Measurements from ENCODE around the gene WIPF1. TPM values are rescaled to one million over a fixed set of nuclear protein-coding genes. Genes with fewer than 3 reads are reported as not detected.

Gene WIPF1
- total RNA-seq, 1 donor from 2014 or later = 19.3 TPM

DNA sequence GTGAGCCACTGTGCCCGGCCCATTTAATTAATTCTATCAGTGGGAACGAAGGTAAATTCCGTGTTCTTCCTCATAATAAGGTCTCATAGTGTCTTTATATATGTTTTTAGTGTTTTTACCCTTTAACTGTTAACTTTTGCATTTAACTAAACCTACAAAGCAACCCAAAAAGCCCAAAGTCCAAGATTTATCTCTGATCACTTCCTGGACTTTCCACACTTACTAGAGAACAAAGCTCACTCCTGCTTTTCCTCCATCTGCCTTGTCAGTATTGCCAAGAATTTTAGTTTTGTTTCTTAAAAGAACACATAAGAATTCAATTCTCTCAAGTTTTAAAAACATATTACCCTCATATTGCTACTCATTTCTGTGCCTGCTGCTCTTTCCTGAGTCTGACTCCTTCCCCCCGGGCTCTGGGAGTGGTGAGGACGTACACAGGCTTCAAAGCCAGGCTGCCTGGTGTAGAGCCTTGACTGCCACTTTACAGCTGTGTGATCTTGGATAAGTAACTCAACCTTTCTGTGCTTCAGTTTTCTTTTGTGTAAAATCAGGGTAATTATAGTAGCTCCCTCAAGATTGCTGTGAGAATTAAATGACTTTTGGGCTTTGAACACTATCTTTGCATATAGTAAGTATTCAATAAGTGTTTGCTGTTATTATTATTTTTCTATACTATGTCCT lies 85.9 kb downstream of the WIPF1 start:
- Histone ChIP-seq H4K20me1 (ENCODE audit: insufficient read depth, low read length) (no peaks in the 10 kb centered on the region), H3K36me3 (ENCODE audit: insufficient read depth, low read length) (no peaks in the 10 kb centered on the region), H2AFZ (ENCODE audit: low read depth, low read length) (no peak overlapping the region), H3K27ac (ENCODE audit: low read depth, low read length) (no peak overlapping the region), H3K4me1 (ENCODE audit: insufficient read depth, low read length) (no peaks in the 10 kb centered on the region), H3K79me2 (ENCODE audit: insufficient read depth, low read length) (no peaks in the 10 kb centered on the region), H3K4me3 (ENCODE audit: insufficient read depth, low read depth, low read length) (no peak overlapping the region), H3K9ac (ENCODE audit: low read length) (no peak overlapping the region), H3K27me3 (ENCODE audit: insufficient read depth, low read length) (no peaks in the 10 kb centered on the region), H3K4me2 (ENCODE audit: low read length) (no peak overlapping the region), H3K9me3 (ENCODE audit: insufficient read depth, low read depth, low read length) (peaks cover 5% of the 10 kb centered on the region)
- Mint-ChIP-seq H3K9me3 (ENCODE audit: unreplicated experiment) (peaks cover 26% of the 10 kb centered on the region), H3K4me1 (ENCODE audit: low read depth, unreplicated experiment) (no peaks in the 10 kb centered on the region), H3K36me3 (ENCODE audit: low read depth, unreplicated experiment) (peaks cover 2% of the 10 kb centered on the region), H3K4me3 (ENCODE audit: unreplicated experiment) (no peak overlapping the region), H3K27me3 (ENCODE audit: low read depth, unreplicated experiment) (no peaks in the 10 kb centered on the region), H3K27ac (ENCODE audit: unreplicated experiment) (no peak overlapping the region)
- FAIRE-seq (no peak), DNase-seq (ENCODE audit: low read depth) (no peak)
- TF ChIP-seq, protein P1, sequence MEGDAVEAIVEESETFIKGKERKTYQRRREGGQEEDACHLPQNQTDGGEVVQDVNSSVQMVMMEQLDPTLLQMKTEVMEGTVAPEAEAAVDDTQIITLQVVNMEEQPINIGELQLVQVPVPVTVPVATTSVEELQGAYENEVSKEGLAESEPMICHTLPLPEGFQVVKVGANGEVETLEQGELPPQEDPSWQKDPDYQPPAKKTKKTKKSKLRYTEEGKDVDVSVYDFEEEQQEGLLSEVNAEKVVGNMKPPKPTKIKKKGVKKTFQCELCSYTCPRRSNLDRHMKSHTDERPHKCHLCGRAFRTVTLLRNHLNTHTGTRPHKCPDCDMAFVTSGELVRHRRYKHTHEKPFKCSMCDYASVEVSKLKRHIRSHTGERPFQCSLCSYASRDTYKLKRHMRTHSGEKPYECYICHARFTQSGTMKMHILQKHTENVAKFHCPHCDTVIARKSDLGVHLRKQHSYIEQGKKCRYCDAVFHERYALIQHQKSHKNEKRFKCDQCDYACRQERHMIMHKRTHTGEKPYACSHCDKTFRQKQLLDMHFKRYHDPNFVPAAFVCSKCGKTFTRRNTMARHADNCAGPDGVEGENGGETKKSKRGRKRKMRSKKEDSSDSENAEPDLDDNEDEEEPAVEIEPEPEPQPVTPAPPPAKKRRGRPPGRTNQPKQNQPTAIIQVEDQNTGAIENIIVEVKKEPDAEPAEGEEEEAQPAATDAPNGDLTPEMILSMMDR (IDR thresholded peaks at IDR 0.05; ENCODE audit: insufficient read depth, low read depth, low read length) = no peak
- TF ChIP-seq EZH2 (IDR thresholded peaks at IDR 0.05; ENCODE audit: insufficient read depth, low read length) = no peak

DNA sequence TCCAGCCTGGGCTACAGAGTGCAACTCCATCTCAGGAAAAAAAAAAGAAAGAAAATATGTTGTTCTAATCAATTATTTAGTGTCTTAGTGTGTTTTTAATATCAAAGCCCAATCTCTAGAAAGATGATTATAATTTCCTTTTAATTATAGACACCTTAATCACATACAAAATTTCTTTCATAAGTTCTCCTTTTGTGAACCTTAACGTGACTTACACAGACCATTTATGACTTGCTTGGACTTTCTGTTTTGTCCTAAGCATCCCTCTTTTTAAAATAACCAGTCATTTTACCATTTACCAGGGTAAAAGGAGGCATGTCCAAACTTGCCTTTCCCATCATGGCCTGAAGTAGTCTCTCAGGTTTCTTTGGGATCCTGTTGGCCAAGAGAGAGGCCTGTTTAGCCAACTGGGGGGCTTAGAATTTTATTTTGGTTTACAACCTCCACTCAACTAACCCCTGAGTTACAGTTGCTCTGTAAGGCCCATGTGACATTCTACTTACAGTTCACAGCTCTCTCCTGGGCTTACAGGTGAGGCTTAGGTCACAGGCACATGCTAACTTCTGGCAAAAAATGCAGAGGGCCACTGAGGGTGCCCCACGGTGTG lies 86.9 kb downstream of the WIPF1 start:
- Mint-ChIP-seq H3K27ac (ENCODE audit: unreplicated experiment) (no peak overlapping the region), H3K36me3 (ENCODE audit: low read depth, unreplicated experiment) (peaks cover 2% of the 10 kb centered on the region), H3K4me3 (ENCODE audit: unreplicated experiment) (no peak overlapping the region), H3K4me1 (ENCODE audit: low read depth, unreplicated experiment) (no peaks in the 10 kb centered on the region), H3K27me3 (ENCODE audit: low read depth, unreplicated experiment) (no peaks in the 10 kb centered on the region), H3K9me3 (ENCODE audit: unreplicated experiment) (peaks cover 26% of the 10 kb centered on the region)
- no peaks in the 10 kb centered on the region for H4K20me1 ChIP-seq (ENCODE audit: insufficient read depth, low read length)
- no peak overlapping the region for H3K4me2 ChIP-seq (ENCODE audit: low read length)
- H2AFZ ChIP-seq (ENCODE audit: low read depth, low read length) = no peak overlapping the region
- H3K4me3 ChIP-seq (ENCODE audit: insufficient read depth, low read depth, low read length) = no peak overlapping the region
- H3K79me2 ChIP-seq (ENCODE audit: insufficient read depth, low read length) = no peaks in the 10 kb centered on the region
- no peak overlapping the region for H3K27ac ChIP-seq (ENCODE audit: low read depth, low read length)
- no peaks in the 10 kb centered on the region for H3K27me3 ChIP-seq (ENCODE audit: insufficient read depth, low read length)
- no peaks in the 10 kb centered on the region for H3K4me1 ChIP-seq (ENCODE audit: insufficient read depth, low read length)
- no peak overlapping the region for H3K9ac ChIP-seq (ENCODE audit: low read length)
- no peak for TF ChIP-seq EZH2 (IDR thresholded peaks at IDR 0.05; ENCODE audit: insufficient read depth, low read length)
- TF ChIP-seq, protein P1 (IDR thresholded peaks at IDR 0.05; ENCODE audit: insufficient read depth, low read depth, low read length) = no peak
- no peaks in the 10 kb centered on the region for H3K36me3 ChIP-seq (ENCODE audit: insufficient read depth, low read length)
- no peak for FAIRE-seq
- peak; percentile 12 for DNase-seq (ENCODE audit: low read depth)
- H3K9me3 ChIP-seq (ENCODE audit: insufficient read depth, low read depth, low read length) = peaks cover 5% of the 10 kb centered on the region

Other genes starting within 250 kb of the WIPF1 start
- gene SCRN3, start 202.1 kb downstream of the WIPF1 start, total RNA-seq = 18.5 and 20.1 TPM in 2 replicates
- 9.3 and 11.0 TPM in 2 replicates for gene GPR155, start 110.8 kb downstream of the WIPF1 start, total RNA-seq
- gene CHRNA1, start 166.7 kb upstream of the WIPF1 start, total RNA-seq = 3.7 and 5.9 TPM in 2 replicates

Measured in astrocyte (in vitro differentiated cells and primary cell).